NCI-H526 (cell line): Measurements from ENCODE around the gene EXOC1.
A peak's percentile ranks its signal among the peaks of the same experiment; 100 is the strongest.
"Not testable (repeated sequence)": the region's sequence is repeated elsewhere in the genome, so short reads cannot be mapped to it uniquely, and the experiment has no call there.

Source experiments
- DNase-seq, 2 experiments: peaks; one replicate each; lab custom pipeline; 2025; lab: John Stamatoyannopoulos, UW

Gene EXOC1

GRCh38 chr4:55853484-55854046, at the start of gene EXOC1:
Gene EXOC1 (plus strand): TSS chr4:55853648. CDS start chr4:55858324, 4,676 bp downstream.
- peak; percentile 97 to 99 for DNase-seq

GRCh38 chr4:55807556-55807955, 45.9 kb upstream of the EXOC1 start:
- no peak for DNase-seq

GRCh38 chr4:55808186-55808585, 45.3 kb upstream of the EXOC1 start:
- DNase-seq, result peak in 1 of 2 experiments; percentile 2

GRCh38 chr4:55808632-55809031, 44.8 kb upstream of the EXOC1 start:
- no peak for DNase-seq

DNA sequence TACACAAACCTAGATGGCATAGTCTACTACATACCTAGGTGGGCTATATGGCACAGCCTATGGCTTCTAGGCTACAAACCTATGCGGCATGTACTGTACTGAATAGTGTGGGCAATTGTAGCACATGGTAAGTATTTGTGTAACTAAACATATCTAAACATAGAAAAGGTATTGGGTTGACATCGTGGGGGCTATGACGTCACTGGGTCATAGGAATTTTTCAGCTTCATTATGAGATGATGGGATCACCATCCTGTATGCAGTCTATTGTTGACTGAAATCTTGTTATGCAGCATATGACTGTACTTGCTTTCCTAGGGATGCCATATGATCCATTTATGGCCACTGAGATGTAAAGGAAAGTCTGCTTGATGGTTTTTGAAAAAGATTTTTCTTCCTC, 35.8 kb upstream of the EXOC1 start:
- DNase-seq, result no peak

DNA sequence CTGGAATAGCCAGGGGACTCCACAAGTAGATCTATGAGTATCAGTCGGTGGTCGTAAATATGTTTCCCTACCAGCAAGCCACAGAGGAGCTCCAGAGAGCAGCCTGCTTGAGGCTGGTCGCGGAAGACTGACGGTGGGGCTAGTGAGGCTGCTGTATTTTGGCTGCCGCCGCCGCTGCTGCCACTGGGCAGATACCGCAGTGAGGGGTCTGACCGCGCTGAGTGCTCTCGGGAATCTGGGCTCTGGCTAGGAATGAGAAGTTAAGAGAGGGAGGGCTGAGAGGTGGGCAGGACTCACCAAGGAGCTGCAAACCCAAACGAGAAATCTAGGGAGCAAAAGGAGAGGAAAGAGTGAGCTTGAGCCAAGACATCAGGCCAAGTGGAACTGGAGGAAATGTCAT, 33.8 kb upstream of the EXOC1 start, which contains the start of gene EXOC1L:
EXOC1L (plus strand) TSS at position 157 of the 400 bp plus-strand sequence; CDS start at position 394, 237 bp downstream.
- DNase-seq, result peak; percentile 59 to 85

DNA sequence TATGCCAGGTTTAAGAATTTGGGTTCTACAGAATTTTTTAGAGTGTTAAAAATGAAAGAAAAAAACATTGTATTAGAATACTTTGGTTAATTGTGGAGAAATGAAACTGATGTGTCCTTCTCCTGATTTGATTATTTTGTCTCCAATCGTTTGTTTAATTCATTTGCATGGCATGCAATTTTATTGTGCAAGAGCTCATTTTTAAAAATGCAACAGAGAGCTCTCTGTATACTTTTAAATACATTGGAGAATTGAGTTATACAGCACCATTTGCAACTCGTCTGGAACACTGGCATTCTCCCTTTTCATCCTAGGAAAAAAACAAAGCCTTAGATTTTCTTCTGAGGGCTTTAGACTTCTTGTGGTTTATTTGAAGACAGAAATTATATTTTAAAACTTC, 33.2 kb upstream of the EXOC1 start:
- peak; percentile 4 to 34 for DNase-seq

DNA sequence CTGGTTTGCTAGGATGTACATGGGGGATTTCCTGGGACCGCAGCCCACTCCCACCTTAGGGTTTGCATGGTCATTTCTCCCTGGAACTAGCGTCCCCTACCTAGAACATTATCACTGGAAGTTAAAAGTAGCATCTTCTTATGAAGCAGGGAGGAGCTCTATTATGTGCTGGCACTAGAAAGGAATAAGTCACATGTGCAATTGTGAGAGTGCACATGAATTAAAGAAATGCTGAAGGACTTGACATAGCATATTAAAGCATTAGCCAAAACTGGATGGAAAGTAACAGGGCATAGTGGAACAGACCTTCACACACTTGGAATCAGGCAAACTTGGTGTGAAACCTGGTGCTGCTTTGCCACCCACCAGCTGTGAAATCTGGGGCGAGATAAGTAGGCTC, 31.1 kb upstream of the EXOC1 start:
- DNase-seq, result no peak

DNA sequence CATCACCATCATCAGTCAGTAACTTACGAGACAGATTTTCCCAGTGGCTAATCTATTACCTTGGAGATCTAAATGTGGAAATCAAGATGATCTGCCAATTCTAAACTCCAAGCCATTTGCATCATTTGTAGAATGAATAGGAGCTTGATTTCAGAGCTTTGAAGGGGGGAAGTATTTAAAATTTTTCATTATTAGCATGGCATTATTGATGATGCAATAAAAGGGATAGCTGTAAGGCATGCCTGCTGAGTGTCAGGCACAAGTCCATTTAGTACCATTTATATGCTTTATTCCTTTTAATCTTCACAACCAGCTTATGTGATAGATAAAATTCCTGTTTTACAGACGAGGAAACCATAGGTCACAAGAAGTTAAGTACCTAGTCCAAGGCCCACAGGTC, 28.6 kb upstream of the EXOC1 start:
- DNase-seq, result no peak

GRCh38 chr4:55826986-55827385, 26.5 kb upstream of the EXOC1 start:
- no peak for DNase-seq

DNA sequence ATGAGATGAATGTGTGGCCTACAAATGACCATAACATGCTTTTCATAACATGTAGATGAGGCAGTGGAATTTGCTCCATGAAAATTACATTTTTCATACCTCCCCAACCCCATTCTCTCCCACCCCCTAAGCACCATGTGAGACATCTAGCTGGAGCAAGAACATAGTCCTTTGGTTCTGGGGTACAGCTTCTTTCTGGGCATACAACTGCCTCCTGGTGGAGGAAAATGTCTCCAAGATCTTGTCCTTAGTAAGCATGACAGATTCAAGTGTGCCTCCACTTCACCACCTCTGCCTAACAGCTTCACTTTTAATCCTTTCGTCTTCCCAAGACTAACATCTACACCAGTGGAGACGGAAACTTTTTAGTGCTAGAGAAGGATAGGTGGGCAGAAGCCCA, 25.9 kb upstream of the EXOC1 start:
- DNase-seq, result no peak

GRCh38 chr4:55830048-55830447, 23.4 kb upstream of the EXOC1 start:
- DNase-seq, result no peak

DNA sequence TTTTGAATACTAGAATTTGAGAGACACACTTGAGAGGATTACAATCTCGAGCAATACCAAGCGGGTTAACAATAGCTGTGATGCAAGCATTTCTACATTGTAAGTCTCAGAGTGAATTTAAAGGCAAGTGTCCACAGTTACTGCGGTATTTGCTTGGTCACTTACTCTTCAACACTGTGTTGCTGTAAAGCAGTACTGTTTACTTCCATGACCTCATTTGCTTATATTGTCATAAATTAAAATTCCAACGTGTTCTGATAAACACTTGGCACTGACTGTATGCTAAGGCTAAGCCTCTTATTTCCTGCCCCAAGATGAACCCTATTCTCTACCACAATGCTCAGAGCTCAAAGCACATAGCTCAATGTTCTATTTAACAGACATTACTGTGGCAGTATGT, 22.7 kb upstream of the EXOC1 start:
- peak; percentile 24 to 58 for DNase-seq

DNA sequence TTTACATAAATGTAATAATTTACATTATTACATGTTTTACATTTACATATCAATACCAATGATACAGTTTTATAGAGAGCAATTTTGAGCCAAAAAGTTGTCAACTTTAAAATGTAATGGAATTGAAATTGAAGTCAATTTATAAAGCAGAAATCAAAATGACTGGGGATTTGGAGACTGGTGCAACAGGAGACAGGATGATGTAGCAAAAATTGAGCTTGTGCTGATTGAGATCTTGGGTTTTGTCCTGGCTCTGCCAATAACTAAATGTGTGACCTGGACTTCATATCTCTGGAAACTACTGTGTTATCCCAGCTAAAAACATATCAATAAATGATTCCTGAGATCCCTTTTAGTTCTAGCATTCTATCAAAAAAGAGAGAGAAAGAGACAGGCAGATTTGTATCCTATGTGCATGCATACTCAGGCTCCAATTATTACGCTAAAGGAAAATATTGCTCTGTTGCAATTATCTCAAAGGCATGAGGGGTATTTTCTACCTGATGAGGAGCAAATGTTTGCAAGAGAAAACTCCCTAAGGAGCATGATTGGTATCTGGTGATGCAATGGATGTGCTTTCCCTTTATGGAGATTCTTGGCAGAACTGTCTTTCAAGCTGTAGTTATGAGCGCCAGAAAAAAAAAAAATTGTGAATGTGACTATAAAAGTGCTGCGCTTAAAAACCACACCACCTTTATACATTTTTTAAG, 19.2 kb upstream of the EXOC1 start:
- no peak for DNase-seq

DNA sequence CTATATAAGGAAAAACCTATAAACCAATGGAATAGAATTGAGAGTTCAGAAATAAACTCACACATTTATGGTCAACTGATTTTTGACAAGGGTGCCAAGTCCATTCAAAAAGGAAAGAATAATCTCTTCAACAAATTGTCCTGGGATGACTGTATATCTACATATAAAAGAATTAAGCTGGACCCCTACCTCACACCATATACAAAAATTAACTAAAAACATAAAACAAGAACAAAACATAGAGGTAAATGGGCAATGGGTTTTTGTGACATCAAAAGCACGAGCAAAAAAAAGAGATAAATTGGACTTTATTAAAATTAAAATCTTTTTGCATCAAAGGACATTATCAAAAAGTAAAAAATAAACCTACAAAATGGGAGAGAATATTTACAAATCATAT, 15.5 kb upstream of the EXOC1 start:
- DNase-seq, result no peak

- DNase-seq, result no peak
Measured at GRCh38 chr4:55838356-55838755, 15.1 kb upstream of the EXOC1 start.

DNA sequence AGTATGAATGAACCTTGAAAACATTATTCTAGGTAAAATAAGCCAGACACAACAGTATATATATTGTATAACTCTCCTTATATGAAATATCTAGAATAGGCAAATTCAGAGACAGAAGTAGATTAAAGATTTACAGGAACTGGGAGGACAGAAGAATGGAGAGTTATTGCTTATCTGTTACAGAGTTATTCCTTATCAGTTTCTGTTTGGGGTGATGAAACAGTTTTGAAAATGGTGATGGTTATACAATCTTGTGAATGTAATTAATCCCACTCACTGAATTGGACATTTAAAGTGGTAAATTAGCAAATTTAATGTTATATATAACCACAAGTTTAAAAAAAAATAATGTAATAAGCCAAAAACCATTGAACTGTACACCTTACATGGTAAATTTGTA, 14.5 kb upstream of the EXOC1 start:
- DNase-seq, result no peak

DNA sequence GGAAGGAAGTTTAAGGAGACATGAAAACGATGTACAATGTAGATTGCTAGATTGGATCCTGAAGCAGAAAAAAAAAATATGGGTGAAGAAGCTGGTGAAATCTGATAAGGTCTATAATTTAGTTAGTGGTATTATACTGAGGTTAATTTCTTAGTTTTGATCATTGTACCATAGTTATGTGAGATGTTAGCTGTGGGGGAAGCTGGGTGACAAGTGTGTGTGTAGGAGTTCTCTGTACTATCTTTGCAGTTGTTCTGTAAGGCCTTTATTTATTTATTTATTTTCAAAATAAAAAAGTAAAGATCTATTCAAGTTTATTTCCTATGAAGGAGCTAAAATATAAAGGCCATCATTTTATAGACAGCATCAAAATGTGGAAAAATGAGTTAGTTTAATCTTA, 12.5 kb upstream of the EXOC1 start:
- DNase-seq, result no peak

GRCh38 chr4:55841373-55842239, 11.8 kb upstream of the EXOC1 start:
- DNase-seq, result peak; percentile 9 to 22

DNA sequence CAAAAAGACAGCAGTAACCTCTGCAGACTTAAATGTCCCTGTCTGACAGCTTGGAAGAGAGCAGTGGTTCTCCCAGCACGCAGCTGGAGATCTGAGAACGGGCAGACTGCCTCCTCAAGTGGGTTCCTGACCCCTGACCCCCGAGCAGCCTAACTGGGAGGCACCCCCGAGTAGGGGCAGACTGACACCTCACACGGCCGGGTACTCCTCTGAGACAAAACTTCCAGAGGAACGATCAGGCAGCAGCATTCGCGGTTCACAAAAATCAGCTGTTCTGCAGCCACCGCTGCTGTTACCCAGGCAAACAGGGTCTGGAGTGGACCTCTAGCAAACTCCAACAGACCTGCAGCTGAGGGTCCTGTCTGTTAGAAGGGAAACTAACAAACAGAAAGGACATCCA, 11.1 kb upstream of the EXOC1 start:
- not testable (repeated sequence) for DNase-seq

- DNase-seq, result no peak
Measured at GRCh38 chr4:55849724-55850123, 3.7 kb upstream of the EXOC1 start.

DNA sequence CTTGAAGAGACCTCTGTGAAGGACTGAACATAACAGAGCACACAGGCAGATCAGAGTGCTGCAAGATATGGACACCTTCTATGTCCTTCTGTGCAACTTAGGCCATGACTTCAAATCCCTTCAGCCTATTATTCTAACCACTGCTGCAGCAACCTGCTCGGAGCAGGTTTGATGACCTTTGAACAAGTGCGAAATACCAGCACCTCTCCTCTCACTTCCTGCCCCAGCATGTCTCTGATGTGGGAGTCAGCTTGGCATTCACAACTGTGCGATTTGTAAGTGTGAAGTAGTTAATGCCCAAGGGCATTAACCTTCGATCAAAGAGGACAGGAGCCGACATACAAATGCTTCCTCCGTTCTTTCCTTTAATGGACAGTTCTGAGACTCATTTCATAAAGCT, 1.6 kb upstream of the EXOC1 start:
- no peak for DNase-seq

- peak in 1 of 2 experiments; percentile 17 for DNase-seq
Measured at GRCh38 chr4:55854129-55854528, 681 bp downstream of the EXOC1 start.
